WI38 (cell line): ENCODE data around the gene NTMT2.

Experiments used
- H3K4me3 ChIP-seq: 2 replicates; pipeline ENCODE4 v1.5.1; 2011; ENCODE audit warnings: low read depth, mild to moderate bottlenecking, control low read depth, low read length
- CTCF ChIP-seq: IDR thresholded peaks from 2 replicates; pipeline ENCODE4 v1.5.1; 2012; ENCODE audit warnings: low read depth, mild to moderate bottlenecking, control low read depth, low read length

The NTMT2 gene

GRCh38 chr1:170217517-170218256 lies 71.9 kb downstream of the NTMT2 start:
- no peak for TF ChIP-seq CTCF
- no peak overlapping the region for H3K4me3 ChIP-seq

DNA sequence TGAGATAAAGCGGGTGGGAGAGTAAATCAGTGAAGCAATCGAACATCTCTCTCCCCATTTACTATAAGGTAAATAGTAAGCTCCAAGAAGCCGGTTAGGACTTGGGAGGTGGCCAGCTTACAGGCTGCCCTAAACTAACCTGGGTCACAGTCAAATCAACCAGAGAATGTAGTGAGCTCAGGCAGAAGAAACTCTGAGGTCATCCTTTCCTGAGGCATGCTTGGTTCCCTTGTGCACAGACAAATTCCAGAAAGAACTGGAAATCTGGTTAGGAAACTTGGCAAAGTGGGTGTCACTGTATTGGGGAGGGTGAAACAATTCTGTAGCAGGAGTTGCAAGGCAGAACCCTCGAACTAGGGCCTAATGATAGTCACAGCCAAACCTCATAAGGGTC lies 72.5 kb downstream of the NTMT2 start:
- no peak for TF ChIP-seq CTCF
- H3K4me3 ChIP-seq, result no peak overlapping the region
